H1 (cell line): ENCODE data around the gene AVPR2. TPM values are rescaled to one million over a fixed set of nuclear protein-coding genes. Genes with fewer than 3 reads are reported as not detected.

ENCODE experiments used
- ATF3 ChIP-seq: IDR thresholded peaks from 2 replicates; pipeline ENCODE4 v1.6.1; 2011; ENCODE audit warnings: low read depth, mild to moderate bottlenecking, low read length; ENCODE audit not compliant: insufficient read depth
- CHD7 ChIP-seq: fragments of 300-600 bp; sonication (generic); IDR thresholded peaks from 2 replicates; pipeline ENCODE4 v1.7.1; 2012; ENCODE audit warnings: low read length, moderate library complexity, mild to moderate bottlenecking, inconsistent platforms; ENCODE audit not compliant: insufficient replicate concordance
- CREB1 ChIP-seq: IDR thresholded peaks from 2 replicates; pipeline ENCODE4 v1.6.1; 2012; ENCODE audit warnings: inconsistent platforms
- GTF2F1 ChIP-seq: IDR thresholded peaks from 2 replicates; pipeline ENCODE4 v1.6.1; 2012; ENCODE audit warnings: low read depth, low read length, improper control_type of control experiment, borderline replicate concordance
- JUND ChIP-seq: IDR thresholded peaks from 2 replicates; pipeline ENCODE4 v1.6.1; 2011; ENCODE audit warnings: mild to moderate bottlenecking, improper control_type of control experiment, low read length
- NANOG ChIP-seq: IDR thresholded peaks from 2 replicates; pipeline ENCODE4 v1.6.1; 2011; ENCODE audit warnings: low read length, low read depth, mild to moderate bottlenecking, inconsistent platforms; ENCODE audit not compliant: insufficient read depth, poor library complexity, severe bottlenecking
- POLR2A ChIP-seq, 2 experiments: IDR thresholded peaks; 1 replicate in 1 of 2; 2 replicates in 1 of 2; pipeline ENCODE4 v1.6.1; 2011; ENCODE audit warnings: low read depth in 2 of 2, low read length in 2 of 2, mild to moderate bottlenecking in 2 of 2; ENCODE audit errors: control extremely low read depth in 1 of 2
- RNF2 ChIP-seq: fragments of 200-900, 300-1000 bp; sonication (generic); IDR thresholded peaks from 2 replicates; pipeline ENCODE4 v1.7.1; 2016; ENCODE audit warnings: borderline replicate concordance, low read depth, mild to moderate bottlenecking, antibody characterized with exemption, low read length; ENCODE audit not compliant: poor library complexity, severe bottlenecking; ENCODE audit errors: missing control alignments
- SP2 ChIP-seq: IDR thresholded peaks from 2 replicates; pipeline ENCODE4 v1.6.1; 2012; ENCODE audit warnings: mild to moderate bottlenecking, low read length, inconsistent platforms
- polyA plus RNA-seq, 7 experiments: library from polyadenylated mRNA; depleted of rRNA in 3 of 7; stranded (reverse) in 5 of 7; unstranded in 2 of 7; fragments of >200 nt in 5 of 7; fragments of 200-250 nt in 2 of 7; gene quantifications; 1 replicate in 5 of 7; 2 replicates in 1 of 7; 4 replicates in 1 of 7; pipeline versions ENCODE4 v1.2.1 to v1.2.3, GENCODE V29; 2011 to 2013; ENCODE audit warnings: missing spikeins in 2 of 7, mixed read lengths in 2 of 7
- total RNA-seq: library from RNA; stranded (reverse); fragmentation: NEBNext Ultra II Directional; extraction: Animal tissue kit (Norgen Biotek cat#: 25700); gene quantifications from 2 replicates; pipeline ENCODE4 v1.2.1, GENCODE V29; 2021

AVPR2 gene
- total and polyA plus RNA-seq, 2 of the 8 experiments (the other 6 are each of a cell fraction or from before 2014, with no cell fraction given): 0.09 TPM; not detected in 1

- TF ChIP-seq CHD7: no peak
- no peak for TF ChIP-seq POLR2A (IDR thresholded peaks at IDR 0.05; ENCODE audit: control extremely low read depth in 1 of 2, low read depth in 2 of 2, low read length in 2 of 2)
- no peak for TF ChIP-seq ATF3
- no peak for TF ChIP-seq CREB1
- TF ChIP-seq RNF2: no peak
- TF ChIP-seq SP2: no peak
- TF ChIP-seq NANOG: no peak
- no peak for TF ChIP-seq JUND
- TF ChIP-seq GTF2F1: no peak
- TF ChIP-seq, all 59 proteins: peak for 0
These were observed 23.1 kb downstream of the AVPR2 start (continued) for GRCh38 chrX:153927672-153927921.
